Measurements from ENCODE around the gene TOMM22. TPM values are rescaled to one million over a fixed set of nuclear protein-coding genes. Genes with fewer than 3 reads are reported as not detected.

Gene TOMM22
- total and polyA plus RNA-seq, 11 donors: 32.3 to 82.1 (median 67.7) TPM

DNA sequence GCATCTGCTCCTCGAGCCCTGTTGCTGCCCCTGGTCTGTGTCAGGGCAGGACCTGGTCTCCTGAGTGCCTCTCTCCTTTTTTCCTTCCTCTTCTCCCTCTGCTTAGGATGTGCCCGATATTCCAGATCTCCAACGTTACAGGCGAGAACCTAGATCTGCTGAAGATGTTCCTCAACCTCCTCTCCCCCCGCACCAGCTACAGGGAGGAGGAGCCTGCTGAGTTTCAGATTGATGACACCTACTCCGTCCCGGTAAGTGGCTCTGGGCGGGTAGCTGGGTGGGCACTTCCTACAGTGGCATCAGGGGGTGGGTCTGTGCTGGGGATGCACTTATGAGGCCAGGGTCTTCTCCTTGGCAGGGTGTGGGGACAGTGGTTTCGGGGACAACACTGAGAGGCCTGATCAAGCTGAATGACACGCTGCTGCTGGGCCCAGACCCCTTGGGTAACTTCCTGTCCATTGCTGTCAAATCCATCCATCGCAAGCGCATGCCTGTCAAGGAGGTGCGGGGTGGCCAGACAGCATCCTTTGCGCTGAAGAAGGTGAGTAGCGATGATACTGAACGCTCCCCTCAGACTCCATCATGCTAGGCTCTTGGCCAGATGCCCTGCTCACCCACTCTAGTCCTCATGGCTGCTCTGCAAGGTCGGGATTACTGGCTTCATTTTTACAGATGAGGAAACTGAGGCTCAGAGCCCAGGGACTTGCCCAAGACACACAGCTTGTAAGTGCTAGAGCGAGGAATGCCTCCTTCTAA is 44.3 kb downstream of the TOMM22 start:
- DNase-seq: no peak
- WGBS, 4 donors: 93 to 96% (median 94%) methylated on average over 16 to 18 of the region's 18 CpGs
- Histone ChIP-seq H3K9me3 (no peaks in the 10 kb centered on the region), H3K27ac (no peak overlapping the region), H3K36me3 (peaks cover 0 to 100% (median 98%) of the 10 kb centered on the region in 9 donors), H3K4me1 (peaks cover 0 to 12% (median 0%) of the 10 kb centered on the region in 12 donors), H3K27me3 (no peaks in the 10 kb centered on the region), H3K4me3 (no peak overlapping the region)
- ATAC-seq: no peak
- intact Hi-C loops (cut with DNase I): no loop called here
- no peak for TF ChIP-seq POLR2A (IDR thresholded peaks at IDR 0.05)
- TF ChIP-seq, protein P1, sequence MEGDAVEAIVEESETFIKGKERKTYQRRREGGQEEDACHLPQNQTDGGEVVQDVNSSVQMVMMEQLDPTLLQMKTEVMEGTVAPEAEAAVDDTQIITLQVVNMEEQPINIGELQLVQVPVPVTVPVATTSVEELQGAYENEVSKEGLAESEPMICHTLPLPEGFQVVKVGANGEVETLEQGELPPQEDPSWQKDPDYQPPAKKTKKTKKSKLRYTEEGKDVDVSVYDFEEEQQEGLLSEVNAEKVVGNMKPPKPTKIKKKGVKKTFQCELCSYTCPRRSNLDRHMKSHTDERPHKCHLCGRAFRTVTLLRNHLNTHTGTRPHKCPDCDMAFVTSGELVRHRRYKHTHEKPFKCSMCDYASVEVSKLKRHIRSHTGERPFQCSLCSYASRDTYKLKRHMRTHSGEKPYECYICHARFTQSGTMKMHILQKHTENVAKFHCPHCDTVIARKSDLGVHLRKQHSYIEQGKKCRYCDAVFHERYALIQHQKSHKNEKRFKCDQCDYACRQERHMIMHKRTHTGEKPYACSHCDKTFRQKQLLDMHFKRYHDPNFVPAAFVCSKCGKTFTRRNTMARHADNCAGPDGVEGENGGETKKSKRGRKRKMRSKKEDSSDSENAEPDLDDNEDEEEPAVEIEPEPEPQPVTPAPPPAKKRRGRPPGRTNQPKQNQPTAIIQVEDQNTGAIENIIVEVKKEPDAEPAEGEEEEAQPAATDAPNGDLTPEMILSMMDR (IDR thresholded peaks at IDR 0.05): no peak

DNA sequence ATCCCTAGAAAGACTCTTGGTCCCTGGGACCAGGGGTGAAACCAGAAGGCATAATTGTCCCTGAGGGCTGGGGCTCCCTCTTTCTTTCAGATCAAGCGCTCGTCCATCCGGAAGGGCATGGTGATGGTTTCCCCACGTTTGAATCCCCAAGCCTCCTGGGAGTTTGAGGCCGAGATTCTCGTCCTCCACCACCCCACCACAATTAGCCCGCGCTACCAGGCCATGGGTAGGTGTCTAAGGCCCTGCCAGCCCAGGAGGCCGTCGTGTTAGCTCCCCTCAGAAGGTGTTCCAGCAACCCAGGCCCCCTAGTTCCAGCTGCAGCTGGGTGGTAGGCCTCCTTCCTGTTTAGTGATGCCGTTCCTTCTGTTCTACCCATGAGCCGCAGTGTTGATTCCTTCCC is 45.4 kb downstream of the TOMM22 start:
- H3K4me3 ChIP-seq: no peak overlapping the region
- H3K4me1 ChIP-seq: peaks cover 0 to 14% (median 3%) of the 10 kb centered on the region in 12 donors
- H3K27me3 ChIP-seq: no peaks in the 10 kb centered on the region
- DNase-seq (peak in 1 of 5 donors; percentile 24), ATAC-seq (no peak)
- intact Hi-C loops (cut with DNase I): no loop called here
- no peaks in the 10 kb centered on the region for H3K9me3 ChIP-seq
- H3K36me3 ChIP-seq: peaks cover 0 to 100% (median 96%) of the 10 kb centered on the region in 9 donors
- no peak overlapping the region for H3K27ac ChIP-seq
- WGBS, 4 donors: 88 to 95% (median 94%) methylated on average over 10 to 12 of the region's 12 CpGs
- TF ChIP-seq, protein P1 (IDR thresholded peaks at IDR 0.05): no peak
- no peak for TF ChIP-seq POLR2A (IDR thresholded peaks at IDR 0.05)

DNA sequence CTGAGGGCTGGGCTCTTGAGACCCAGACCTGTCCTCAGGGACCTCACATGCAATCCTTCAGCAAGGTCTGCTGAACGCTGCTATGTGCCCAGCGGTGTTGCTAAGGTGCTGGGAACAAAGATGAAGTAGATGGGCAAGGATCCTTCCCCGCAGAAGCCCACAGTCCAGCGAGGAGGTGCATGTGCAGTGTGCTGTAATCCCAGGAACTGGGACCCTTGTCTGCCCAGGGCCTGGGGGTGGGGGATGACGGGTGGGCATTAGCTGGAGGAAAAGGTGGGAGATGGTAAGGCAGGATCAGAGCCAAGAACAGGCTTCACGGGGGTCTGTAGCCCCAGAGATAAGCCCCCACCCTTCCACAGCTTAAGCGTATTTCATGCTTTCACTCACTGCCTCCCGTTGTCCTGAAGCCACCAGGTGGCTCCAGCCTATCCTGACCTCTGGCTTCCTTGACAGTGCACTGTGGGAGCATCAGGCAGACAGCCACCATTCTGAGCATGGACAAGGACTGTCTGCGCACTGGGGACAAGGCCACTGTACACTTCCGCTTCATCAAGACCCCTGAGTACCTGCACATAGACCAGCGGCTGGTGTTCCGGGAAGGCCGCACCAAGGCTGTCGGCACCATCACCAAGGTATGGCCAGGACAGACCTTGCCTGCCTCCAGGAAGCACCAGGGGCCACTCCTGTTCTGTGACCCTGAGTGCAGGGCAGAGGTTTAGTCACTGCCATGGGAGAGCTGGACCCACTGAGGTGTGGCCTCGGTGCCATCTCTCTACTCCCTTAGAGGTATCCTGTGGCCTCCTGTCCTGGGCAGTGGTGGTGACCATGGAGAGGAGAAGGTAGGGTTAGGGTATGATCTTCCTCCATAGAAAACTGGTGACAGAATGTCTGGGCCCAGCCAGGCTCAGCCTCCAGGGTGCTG is 46.0 kb downstream of the TOMM22 start:
- no peaks in the 10 kb centered on the region for H3K27me3 ChIP-seq
- ATAC-seq: no peak
- no peaks in the 10 kb centered on the region for H3K9me3 ChIP-seq
- peak in 1 of 5 donors; percentile 12 for DNase-seq
- intact Hi-C loops (cut with DNase I): no loop called here
- H3K4me1 ChIP-seq: peaks cover 0 to 20% (median 9%) of the 10 kb centered on the region in 12 donors
- 93 to 95% (median 94%) methylated on average over 12 to 15 of the region's 15 CpGs for WGBS, 4 donors
- TF ChIP-seq POLR2A (IDR thresholded peaks at IDR 0.05): no peak
- TF ChIP-seq, protein P1 (IDR thresholded peaks at IDR 0.05): no peak
- peaks cover 0 to 99% (median 95%) of the 10 kb centered on the region in 9 donors for H3K36me3 ChIP-seq
- H3K4me3 ChIP-seq: no peak overlapping the region
- H3K27ac ChIP-seq: peak overlapping the region in 1 of 12 donors; percentile 23

Data from heart left ventricle (tissue), 16 donors.